SU-DHL-6 (cell line): Measurements from ENCODE around the gene ANTXR1.

ENCODE experiments used
- H2AFZ ChIP-seq: fragments of 200-600 bp; sonication (generic); 2 replicates; pipeline ENCODE4 v1.6.1; 2014; ENCODE audit warnings: low read depth, mild to moderate bottlenecking, moderate library complexity, mixed read lengths, antibody characterized with exemption, low read length; ENCODE audit not compliant: severe bottlenecking
- H3F3A ChIP-seq: fragments of 200-600 bp; shearing (Covaris generic); 2 replicates; pipeline ENCODE4 v1.6.0; 2016; ENCODE audit warnings: antibody characterized with exemption, mild to moderate bottlenecking; ENCODE audit not compliant: insufficient read depth
- H3K27ac ChIP-seq: fragments of 200-600 bp; sonication (generic); 2 replicates; pipeline ENCODE4 v1.5.1; 2016; ENCODE audit warnings: low read depth, mild to moderate bottlenecking, low read length, moderate library complexity, mixed read lengths
- H3K27me3 ChIP-seq: fragments of 200-600 bp; sonication (generic), shearing (Covaris generic); 2 replicates; pipeline ENCODE4 v1.6.0; 2014; ENCODE audit warnings: mild to moderate bottlenecking, low read length
- H3K36me3 ChIP-seq: fragments of 200-600 bp; sonication (generic); 2 replicates; pipeline ENCODE4 v1.6.1; 2014; ENCODE audit warnings: mild to moderate bottlenecking, low read length, mixed read lengths
- H3K4me2 ChIP-seq: fragments of 300-600, 200-600 bp; shearing (Covaris generic), sonication (generic); 2 replicates; pipeline ENCODE4 v1.6.0; 2014; ENCODE audit warnings: low read length, low read depth, mild to moderate bottlenecking; ENCODE audit not compliant: poor library complexity, severe bottlenecking
- H3K4me3 ChIP-seq: fragments of 200-600 bp; sonication (generic); 2 replicates; pipeline ENCODE4 v1.5.1; 2014; ENCODE audit warnings: antibody characterized with exemption, low read length, mild to moderate bottlenecking, mixed read lengths; ENCODE audit not compliant: insufficient read depth, poor library complexity, severe bottlenecking
- H3K79me2 ChIP-seq: fragments of 200-600 bp; sonication (generic); 2 replicates; pipeline ENCODE4 v1.6.1; 2014; ENCODE audit warnings: mild to moderate bottlenecking, low read length, moderate library complexity; ENCODE audit not compliant: insufficient read depth
- H3K9ac ChIP-seq: fragments of 200-600 bp; sonication (generic); 2 replicates; pipeline ENCODE4 v1.7.0; 2014; ENCODE audit warnings: mild to moderate bottlenecking, low read length
- H3K9me2 ChIP-seq: fragments of 200-600 bp; sonication (generic); replicated peaks from 2 replicates; pipeline ENCODE4 v1.6.1; 2014; ENCODE audit warnings: low read length; ENCODE audit not compliant: insufficient read depth
- H3K9me3 ChIP-seq: fragments of 200-600 bp; sonication (generic); 2 replicates; pipeline ENCODE4 v1.6.1; 2014; ENCODE audit warnings: low read length, mixed read lengths; ENCODE audit not compliant: insufficient read depth
- H4K20me1 ChIP-seq: fragments of 200-600 bp; sonication (generic); 2 replicates; pipeline ENCODE4 v1.6.1; 2014; ENCODE audit warnings: low read depth, mild to moderate bottlenecking, antibody characterized with exemption, low read length, moderate library complexity, mixed read lengths
- CTCF ChIP-seq: fragments of 200-600 bp; sonication (generic); IDR thresholded peaks from one replicate; pipeline ENCODE4 v1.5.1; 2017; ENCODE audit warnings: antibody characterized with exemption, mild to moderate bottlenecking, low read length, moderate library complexity; ENCODE audit not compliant: insufficient read depth, poor library complexity, severe bottlenecking
- EZH2phosphoT487 ChIP-seq: fragments of 200-600 bp; sonication (generic), shearing (Covaris generic); conservative IDR thresholded peaks from 2 replicates; pipeline ENCODE4 v1.6.1; 2018; ENCODE audit warnings: mild to moderate bottlenecking, antibody characterized with exemption, low read length, moderate library complexity, mixed read lengths

The ANTXR1 gene

GRCh38 chr2:69202327-69202726 is 189.3 kb downstream of the ANTXR1 start:
- no peaks in the 10 kb centered on the region for H3K27me3 ChIP-seq
- no peaks in the 10 kb centered on the region for H3K36me3 ChIP-seq
- H3K79me2 ChIP-seq: no peaks in the 10 kb centered on the region
- no peak for TF ChIP-seq EZH2phosphoT487
- no peaks in the 10 kb centered on the region for H3K9me2 ChIP-seq
- H3K9ac ChIP-seq: no peak overlapping the region
- H3K27ac ChIP-seq: no peak overlapping the region
- no peaks in the 10 kb centered on the region for H3F3A ChIP-seq
- no peaks in the 10 kb centered on the region for H4K20me1 ChIP-seq
- no peak overlapping the region for H3K4me3 ChIP-seq
- 0 out of 2 replicates have a peak, but pooled peaks cover 2% of the 10 kb centered on the region for H3K9me3 ChIP-seq
- H2AFZ ChIP-seq: no peak overlapping the region
- no peak overlapping the region for H3K4me2 ChIP-seq

- TF ChIP-seq EZH2phosphoT487 (no peak), CTCF (no peak)
- no peak overlapping the region for H3K27ac ChIP-seq
- H3K9me2 ChIP-seq: no peaks in the 10 kb centered on the region
- no peaks in the 10 kb centered on the region for H3K27me3 ChIP-seq
- no peaks in the 10 kb centered on the region for H3F3A ChIP-seq
- H3K4me2 ChIP-seq: no peak overlapping the region
- H3K79me2 ChIP-seq: no peaks in the 10 kb centered on the region
- 0 out of 2 replicates have a peak, but pooled peaks cover 9% of the 10 kb centered on the region for H3K9me3 ChIP-seq
- H2AFZ ChIP-seq: no peak overlapping the region
- H3K4me3 ChIP-seq: no peak overlapping the region
- no peaks in the 10 kb centered on the region for H4K20me1 ChIP-seq
- H3K9ac ChIP-seq: no peak overlapping the region
- no peaks in the 10 kb centered on the region for H3K36me3 ChIP-seq
Observed at GRCh38 chr2:69203166-69203985, 190.4 kb downstream of the ANTXR1 start.

GRCh38 chr2:69204654-69205053 is 191.7 kb downstream of the ANTXR1 start:
- no peak overlapping the region for H2AFZ ChIP-seq
- H3K9me2 ChIP-seq: no peaks in the 10 kb centered on the region
- 0 out of 2 replicates have a peak, but pooled peaks cover 9% of the 10 kb centered on the region for H3K9me3 ChIP-seq
- no peak overlapping the region for H3K4me2 ChIP-seq
- H3K9ac ChIP-seq: no peak overlapping the region
- H3K4me3 ChIP-seq: no peak overlapping the region
- no peaks in the 10 kb centered on the region for H3K79me2 ChIP-seq
- no peak overlapping the region for H3K27ac ChIP-seq
- no peaks in the 10 kb centered on the region for H3K27me3 ChIP-seq
- no peak for TF ChIP-seq CTCF
- TF ChIP-seq EZH2phosphoT487: no peak
- H3F3A ChIP-seq: no peaks in the 10 kb centered on the region
- H4K20me1 ChIP-seq: no peaks in the 10 kb centered on the region
- no peaks in the 10 kb centered on the region for H3K36me3 ChIP-seq

GRCh38 chr2:69205076-69205475 is 192.1 kb downstream of the ANTXR1 start:
- Histone ChIP-seq H3K27ac (no peak overlapping the region), H3K4me2 (no peak overlapping the region), H4K20me1 (no peaks in the 10 kb centered on the region), H3K4me3 (no peak overlapping the region), H2AFZ (no peak overlapping the region), H3K36me3 (no peaks in the 10 kb centered on the region), H3F3A (no peaks in the 10 kb centered on the region), H3K27me3 (no peaks in the 10 kb centered on the region), H3K9ac (no peak overlapping the region), H3K9me3 (0 out of 2 replicates have a peak, but pooled peaks cover 9% of the 10 kb centered on the region), H3K9me2 (no peaks in the 10 kb centered on the region), H3K79me2 (no peaks in the 10 kb centered on the region)
- TF ChIP-seq CTCF (no peak), EZH2phosphoT487 (no peak)
